Stomach (tissue), 9 donors: ENCODE data around the gene FCN3. TPM values are rescaled to one million over a fixed set of nuclear protein-coding genes. Genes with fewer than 3 reads are reported as not detected.
A peak's percentile ranks its signal among the peaks of the same experiment; 100 is the strongest.

Source experiments
- DNase-seq, 2 donors: peaks; one replicate each; pipeline versions ENCODE4 v3.0.0 to v3.0.0-alpha.2; 2013 to 2019
- H3K27ac ChIP-seq, 5 donors: fragments of 200-600 bp in 4 of 5; sonication (generic) in 4 of 5; one replicate each; pipeline ENCODE4 v1.5.1; 2013 to 2019; ENCODE audit warnings: mild to moderate bottlenecking in 1 of 5, moderate library complexity in 1 of 5
- H3K27me3 ChIP-seq, 3 donors: fragments of 200-600 bp; sonication (generic); one replicate each; pipeline ENCODE4 v1.5.1; 2017 to 2019; ENCODE audit warnings: mixed run types in 1 of 3
- H3K36me3 ChIP-seq, 4 donors: fragments of 200-600 bp; sonication (generic); 1 replicate in 3 of 4; 2 replicates in 1 of 4; pipeline ENCODE4 v1.5.1; 2016 to 2019
- H3K4me1 ChIP-seq, 4 donors: fragments of 200-600 bp; sonication (generic); one replicate each; pipeline ENCODE4 v1.5.1; 2016 to 2019
- H3K4me3 ChIP-seq, 4 donors: fragments of 200-600 bp; sonication (generic) in 3 of 4; one replicate each; pipeline ENCODE4 v1.5.1; 2016 to 2019; ENCODE audit warnings: mild to moderate bottlenecking in 1 of 4
- H3K9me3 ChIP-seq, 4 donors: fragments of 200-600 bp; sonication (generic); one replicate each; pipeline ENCODE4 v1.5.1; 2016 to 2019
- EP300 ChIP-seq: sonication (generic); formaldehyde crosslinking; IDR thresholded peaks from one replicate; pipeline ENCODE4 v1.6.1; 2017; ENCODE audit warnings: antibody characterized with exemption
- POLR2A ChIP-seq, 4 donors: fragments of 450-650 bp; IDR thresholded peaks; one replicate each; pipeline ENCODE4 v1.6.1; 2016; ENCODE audit warnings: antibody characterized with exemption in 4 of 4, control low read depth in 2 of 4, mild to moderate bottlenecking in 1 of 4, moderate library complexity in 1 of 4
- POLR2AphosphoS5 ChIP-seq, 3 donors: sonication (generic); formaldehyde crosslinking; IDR thresholded peaks; one replicate each; pipeline ENCODE4 v1.6.1; 2016; ENCODE audit warnings: antibody characterized with exemption in 3 of 3
- WGBS, 5 donors: extraction: QIAGEN DNeasy Blood & Tissue Kit in 3 of 5; methylation state at CpG; one replicate each; pipeline versions ENCODE4 v1.1.5 to v1.1.7; 2013 to 2018; 5-methylcytosine and 5-hydroxymethylcytosine counted together
- intact Hi-C: fragments of 100-400 bp; cut with DNase I; formaldehyde crosslinking; loops from one replicate; pipeline ENCODE4 v1.15.1; 2023; ENCODE audit warnings: low total_unique reads
- polyA plus RNA-seq, 3 donors: library from polyadenylated mRNA; stranded (reverse); fragments of 200-250 nt; gene quantifications; one replicate each; pipeline ENCODE4 v1.2.3, GENCODE V29; 2013
- total RNA-seq, 5 donors: library from RNA; depleted of rRNA; stranded (reverse); fragments of >200 nt; gene quantifications; one replicate each; pipeline versions ENCODE4 v1.1.0 to v1.2.3, GENCODE V29; 2014 to 2016
- TF ChIP-seq, protein P1 (sequence below), 7 experiments: fragments of 450-650 bp in 4 of 7; fragments of 200-600 bp in 3 of 7; sonication (generic) in 3 of 7; IDR thresholded peaks; one replicate each; pipeline ENCODE4 v1.5.1; 2016 to 2019; ENCODE audit warnings: antibody characterized with exemption in 7 of 7, control low read depth in 2 of 7, mild to moderate bottlenecking in 1 of 7
- donor health status: healthy with polysubstance abuse.
- donor health status: Bipolar disorder and iron deficiency.
- donor health status: healthy.

Gene FCN3
- total and polyA plus RNA-seq, 8 donors: 0.55 to 15.2 (median 4.6) TPM; not detected in 2

DNA sequence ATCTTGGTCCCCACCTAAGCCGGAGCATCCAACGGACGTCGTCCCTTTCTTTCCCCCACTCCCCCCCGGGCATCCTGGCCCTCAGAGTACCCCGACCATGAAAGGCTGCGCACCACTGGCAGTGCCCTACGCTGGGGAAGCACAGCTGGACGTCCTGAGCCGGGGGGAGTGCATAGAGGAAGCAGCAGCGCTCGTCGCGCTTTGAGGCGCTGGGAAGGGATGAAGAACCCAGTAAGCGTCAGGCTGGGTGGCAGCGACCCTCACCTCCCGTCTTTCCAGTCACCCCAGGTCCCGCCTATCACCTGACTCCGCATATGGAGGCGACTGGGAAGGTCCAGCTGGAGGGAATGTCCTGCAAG lies 13.6 kb downstream of the FCN3 start:
- no peak overlapping the region for H3K27ac ChIP-seq
- WGBS, 5 donors: 82 to 89% (median 87%) methylated on average over 21 of the region's 21 CpGs
- no peak for DNase-seq
- no peaks in the 10 kb centered on the region for H3K9me3 ChIP-seq
- TF ChIP-seq, protein P1, sequence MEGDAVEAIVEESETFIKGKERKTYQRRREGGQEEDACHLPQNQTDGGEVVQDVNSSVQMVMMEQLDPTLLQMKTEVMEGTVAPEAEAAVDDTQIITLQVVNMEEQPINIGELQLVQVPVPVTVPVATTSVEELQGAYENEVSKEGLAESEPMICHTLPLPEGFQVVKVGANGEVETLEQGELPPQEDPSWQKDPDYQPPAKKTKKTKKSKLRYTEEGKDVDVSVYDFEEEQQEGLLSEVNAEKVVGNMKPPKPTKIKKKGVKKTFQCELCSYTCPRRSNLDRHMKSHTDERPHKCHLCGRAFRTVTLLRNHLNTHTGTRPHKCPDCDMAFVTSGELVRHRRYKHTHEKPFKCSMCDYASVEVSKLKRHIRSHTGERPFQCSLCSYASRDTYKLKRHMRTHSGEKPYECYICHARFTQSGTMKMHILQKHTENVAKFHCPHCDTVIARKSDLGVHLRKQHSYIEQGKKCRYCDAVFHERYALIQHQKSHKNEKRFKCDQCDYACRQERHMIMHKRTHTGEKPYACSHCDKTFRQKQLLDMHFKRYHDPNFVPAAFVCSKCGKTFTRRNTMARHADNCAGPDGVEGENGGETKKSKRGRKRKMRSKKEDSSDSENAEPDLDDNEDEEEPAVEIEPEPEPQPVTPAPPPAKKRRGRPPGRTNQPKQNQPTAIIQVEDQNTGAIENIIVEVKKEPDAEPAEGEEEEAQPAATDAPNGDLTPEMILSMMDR (IDR thresholded peaks at IDR 0.05): no peak
- no peak for TF ChIP-seq POLR2A (IDR thresholded peaks at IDR 0.05)
- no peak for TF ChIP-seq EP300
- peaks cover 33 to 62% (median 43%) of the 10 kb centered on the region in 4 donors for H3K4me1 ChIP-seq
- intact Hi-C loops: no loop called here
- peak overlapping the region in 3 of 4 donors; percentile 34 to 44 (median 41) for H3K4me3 ChIP-seq
- peaks cover 50 to 83% (median 76%) of the 10 kb centered on the region in 4 donors for H3K36me3 ChIP-seq
- no peaks in the 10 kb centered on the region for H3K27me3 ChIP-seq

DNA sequence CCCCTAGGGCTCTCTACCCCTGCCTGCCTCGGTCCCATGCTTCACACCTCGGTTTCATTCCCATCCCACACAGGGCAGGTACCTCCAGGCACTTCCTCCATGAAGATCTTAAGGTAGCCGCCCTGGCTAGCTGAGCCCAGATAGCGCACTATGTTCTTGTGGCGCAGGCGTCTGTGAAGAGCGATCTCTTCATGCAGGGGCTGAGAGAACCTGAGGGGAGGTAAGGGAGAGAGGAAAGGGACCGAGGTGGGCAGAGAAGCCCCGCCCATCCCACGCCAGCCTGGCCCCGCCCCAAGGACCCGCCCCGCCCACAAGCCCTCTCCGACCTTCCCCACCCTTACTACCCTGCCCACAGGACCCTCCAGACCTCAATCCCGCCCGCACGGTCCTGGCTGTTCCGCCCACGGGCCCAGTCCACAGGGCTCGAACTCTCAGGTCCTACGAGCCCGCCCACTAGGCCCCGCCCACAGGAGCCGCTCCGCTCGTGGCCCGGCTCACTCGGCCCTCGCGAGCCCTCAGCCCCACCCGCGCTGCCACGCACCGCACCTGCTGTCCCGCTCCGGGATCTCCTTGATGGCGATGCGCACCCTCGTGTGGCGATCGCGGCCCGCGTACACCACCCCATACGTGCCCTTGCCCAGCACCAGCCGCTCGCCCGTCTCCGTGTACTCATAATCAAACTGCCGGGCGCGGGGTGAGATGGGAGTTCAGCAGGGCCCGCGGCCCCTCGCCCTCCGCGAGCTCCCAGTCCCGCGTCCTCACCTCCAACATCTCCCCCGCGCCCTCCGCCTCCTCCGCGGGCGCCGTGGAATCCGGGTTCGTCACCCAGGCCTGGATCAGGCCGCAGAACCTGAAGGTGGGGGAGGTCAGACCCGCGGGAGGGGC lies 14.2 kb downstream of the FCN3 start:
- intact Hi-C loops: no loop called here
- H3K4me3 ChIP-seq: peak overlapping the region; percentile 26 to 44 (median 38)

DNA sequence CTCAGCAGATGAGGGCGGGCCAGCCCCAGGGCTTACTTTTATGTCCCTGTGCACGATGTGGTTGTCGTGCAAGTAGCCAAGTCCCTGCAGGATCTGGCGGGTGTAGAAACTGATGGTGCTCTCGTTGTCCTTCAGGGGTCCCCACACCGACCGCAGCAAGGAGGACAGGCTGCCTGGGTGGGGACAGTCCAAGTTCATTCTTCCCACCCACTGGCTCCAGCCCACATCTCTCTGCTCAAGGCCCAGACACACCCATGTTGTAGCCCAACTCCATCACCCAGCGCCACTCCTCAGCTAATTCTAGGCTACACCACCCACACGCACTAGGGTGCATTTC lies 14.8 kb downstream of the FCN3 start:
- TF ChIP-seq EP300 (no peak), POLR2AphosphoS5 (IDR thresholded peaks at IDR 0.05) (no peak), POLR2A (IDR thresholded peaks at IDR 0.05) (no peak)
- TF ChIP-seq, protein P1 (IDR thresholded peaks at IDR 0.05): no peak
- 59 to 70% (median 67%) methylated on average over 8 to 9 of the region's 9 CpGs for WGBS, 5 donors
- Histone ChIP-seq H3K27ac (no peak overlapping the region), H3K27me3 (no peaks in the 10 kb centered on the region), H3K9me3 (no peaks in the 10 kb centered on the region), H3K4me3 (peak overlapping the region in 1 of 4 donors; percentile 44), H3K36me3 (peaks cover 61 to 95% (median 88%) of the 10 kb centered on the region in 4 donors), H3K4me1 (peaks cover 26 to 52% (median 35%) of the 10 kb centered on the region in 4 donors)
- DNase-seq: no peak
- intact Hi-C loops: loop anchor here (5.0 kb wide), 1 partner anchor 33 kb away; the partner anchor contains the start of gene GPR3

More for the DNA sequence above, 14.2 kb downstream of the FCN3 start:
- 36 to 42% (median 40%) methylated on average over 62 to 71 of the region's 71 CpGs for WGBS, 5 donors
- Histone ChIP-seq H3K27ac (no peak overlapping the region), H3K36me3 (peaks cover 56 to 89% (median 82%) of the 10 kb centered on the region in 4 donors), H3K4me1 (peaks cover 32 to 58% (median 41%) of the 10 kb centered on the region in 4 donors), H3K9me3 (no peaks in the 10 kb centered on the region), H3K27me3 (no peaks in the 10 kb centered on the region)
- TF ChIP-seq POLR2AphosphoS5 (IDR thresholded peaks at IDR 0.05) (no peak), EP300 (no peak)
- peak in 1 of 2 donors; percentile 69 for DNase-seq

DNA sequence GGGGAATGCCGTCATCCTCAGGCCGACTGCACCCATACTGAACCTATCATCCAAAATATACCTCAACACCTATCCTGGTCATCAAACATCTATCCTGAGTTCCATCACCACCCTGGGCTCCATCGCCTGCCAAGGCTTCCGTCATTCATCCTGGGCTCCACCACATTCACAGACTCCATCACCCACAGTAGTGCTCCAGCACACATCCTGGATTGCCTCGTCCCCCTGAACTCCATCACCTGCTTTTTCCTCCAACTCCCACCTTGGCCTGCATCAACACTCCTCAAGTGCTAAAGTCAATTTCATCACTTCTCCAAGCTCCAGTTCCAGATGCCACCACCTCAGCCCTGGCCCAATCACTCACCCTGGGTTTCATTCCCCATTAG lies 15.7 kb downstream of the FCN3 start:
- Histone ChIP-seq H3K36me3 (peaks cover 58 to 96% (median 92%) of the 10 kb centered on the region in 4 donors), H3K4me3 (no peak overlapping the region), H3K27me3 (no peaks in the 10 kb centered on the region), H3K27ac (no peak overlapping the region), H3K4me1 (peaks cover 17 to 43% (median 29%) of the 10 kb centered on the region in 4 donors), H3K9me3 (no peaks in the 10 kb centered on the region)
- intact Hi-C loops: loop anchor here (5.0 kb wide), 1 partner anchor 33 kb away; the partner anchor contains the start of gene GPR3
- DNase-seq: no peak
- WGBS, 5 donors: 93 to 99% (median 96%) methylated on average over 5 of the region's 5 CpGs
- TF ChIP-seq, protein P1 (IDR thresholded peaks at IDR 0.05): no peak
- no peak for TF ChIP-seq POLR2A (IDR thresholded peaks at IDR 0.05)
- TF ChIP-seq EP300: no peak
- TF ChIP-seq POLR2AphosphoS5 (IDR thresholded peaks at IDR 0.05): no peak
